ENCODE data around the gene KCNMB2. TPM values are rescaled to one million over a fixed set of nuclear protein-coding genes. Genes with fewer than 3 reads are reported as not detected.

The KCNMB2 gene
- total RNA-seq, 1 donor from 2014 or later: not detected

- DNase-seq (ENCODE audit: extremely low spot score, unreplicated experiment): no peak
- Mint-ChIP-seq H3K27ac (ENCODE audit: unreplicated experiment) (no peak overlapping the region), H3K9me3 (ENCODE audit: unreplicated experiment) (no peaks in the 10 kb centered on the region)
These were observed 172.8 kb downstream of the KCNMB2 start for GRCh38 chr3:178709051-178709450.

GRCh38 chr3:178711753-178712152 lies 175.5 kb downstream of the KCNMB2 start:
- Mint-ChIP-seq H3K36me3 (ENCODE audit: unreplicated experiment) (no peaks in the 10 kb centered on the region), H3K4me1 (ENCODE audit: unreplicated experiment) (peaks cover 30% of the 10 kb centered on the region), H3K27ac (ENCODE audit: unreplicated experiment) (no peak overlapping the region), H3K4me3 (ENCODE audit: unreplicated experiment) (no peak overlapping the region), H3K9me3 (ENCODE audit: unreplicated experiment) (no peaks in the 10 kb centered on the region), H3K27me3 (ENCODE audit: unreplicated experiment) (peaks cover 4% of the 10 kb centered on the region)
- no peak for DNase-seq (ENCODE audit: extremely low spot score, unreplicated experiment)
- no peak for TF ChIP-seq CTCF (IDR thresholded peaks at IDR 0.05)

More at GRCh38 chr3:178709051-178709450, 172.8 kb downstream of the KCNMB2 start:
- Mint-ChIP-seq H3K36me3 (ENCODE audit: unreplicated experiment) (no peaks in the 10 kb centered on the region), H3K27me3 (ENCODE audit: unreplicated experiment) (peaks cover 4% of the 10 kb centered on the region), H3K4me3 (ENCODE audit: unreplicated experiment) (no peak overlapping the region), H3K4me1 (ENCODE audit: unreplicated experiment) (peaks cover 34% of the 10 kb centered on the region)
- no peak for TF ChIP-seq CTCF (IDR thresholded peaks at IDR 0.05)

GRCh38 chr3:178712247-178712646 lies 176.0 kb downstream of the KCNMB2 start:
- H3K27me3 Mint-ChIP-seq (ENCODE audit: unreplicated experiment): peaks cover 4% of the 10 kb centered on the region
- no peak overlapping the region for H3K4me3 Mint-ChIP-seq (ENCODE audit: unreplicated experiment)
- no peaks in the 10 kb centered on the region for H3K9me3 Mint-ChIP-seq (ENCODE audit: unreplicated experiment)
- no peak for DNase-seq (ENCODE audit: extremely low spot score, unreplicated experiment)
- H3K36me3 Mint-ChIP-seq (ENCODE audit: unreplicated experiment): no peaks in the 10 kb centered on the region
- H3K27ac Mint-ChIP-seq (ENCODE audit: unreplicated experiment): no peak overlapping the region
- TF ChIP-seq CTCF (IDR thresholded peaks at IDR 0.05): no peak
- H3K4me1 Mint-ChIP-seq (ENCODE audit: unreplicated experiment): peaks cover 30% of the 10 kb centered on the region

- H3K9me3 Mint-ChIP-seq (ENCODE audit: unreplicated experiment): no peaks in the 10 kb centered on the region
- peak overlapping the region; percentile 33 for H3K4me3 Mint-ChIP-seq (ENCODE audit: unreplicated experiment)
- TF ChIP-seq CTCF (IDR thresholded peaks at IDR 0.05): no peak
- H3K4me1 Mint-ChIP-seq (ENCODE audit: unreplicated experiment): peaks cover 42% of the 10 kb centered on the region
- H3K27ac Mint-ChIP-seq (ENCODE audit: unreplicated experiment): peak overlapping the region; percentile 87
- no peaks in the 10 kb centered on the region for H3K36me3 Mint-ChIP-seq (ENCODE audit: unreplicated experiment)
- peaks cover 4% of the 10 kb centered on the region for H3K27me3 Mint-ChIP-seq (ENCODE audit: unreplicated experiment)
- no peak for DNase-seq (ENCODE audit: extremely low spot score, unreplicated experiment)
These were observed 178.9 kb downstream of the KCNMB2 start for GRCh38 chr3:178714925-178715832.

- Mint-ChIP-seq H3K4me3 (ENCODE audit: unreplicated experiment) (no peak overlapping the region), H3K27me3 (ENCODE audit: unreplicated experiment) (no peaks in the 10 kb centered on the region), H3K4me1 (ENCODE audit: unreplicated experiment) (peaks cover 33% of the 10 kb centered on the region), H3K36me3 (ENCODE audit: unreplicated experiment) (no peaks in the 10 kb centered on the region), H3K27ac (ENCODE audit: unreplicated experiment) (peak overlapping the region; percentile 36), H3K9me3 (ENCODE audit: unreplicated experiment) (peaks cover under 1% of the 10 kb centered on the region)
- no peak for TF ChIP-seq CTCF (IDR thresholded peaks at IDR 0.05)
- DNase-seq (ENCODE audit: extremely low spot score, unreplicated experiment): no peak
These were observed 182.9 kb downstream of the KCNMB2 start for GRCh38 chr3:178718995-178719635.

All from osteocyte (in vitro differentiated cells).